ENCODE measurements around the gene COLEC12. TPM values are rescaled to one million over a fixed set of nuclear protein-coding genes. Genes with fewer than 3 reads are reported as not detected.

Gene COLEC12
- 9.1 TPM for total RNA-seq
- long read RNA-seq, full-length matches to known transcripts: 9 of 16 reads
- long read RNA-seq, partial matches to known transcripts: 5 of 16 reads
- long read RNA-seq, other reads (novel, unspliced or antisense): 2 of 16 reads

DNA sequence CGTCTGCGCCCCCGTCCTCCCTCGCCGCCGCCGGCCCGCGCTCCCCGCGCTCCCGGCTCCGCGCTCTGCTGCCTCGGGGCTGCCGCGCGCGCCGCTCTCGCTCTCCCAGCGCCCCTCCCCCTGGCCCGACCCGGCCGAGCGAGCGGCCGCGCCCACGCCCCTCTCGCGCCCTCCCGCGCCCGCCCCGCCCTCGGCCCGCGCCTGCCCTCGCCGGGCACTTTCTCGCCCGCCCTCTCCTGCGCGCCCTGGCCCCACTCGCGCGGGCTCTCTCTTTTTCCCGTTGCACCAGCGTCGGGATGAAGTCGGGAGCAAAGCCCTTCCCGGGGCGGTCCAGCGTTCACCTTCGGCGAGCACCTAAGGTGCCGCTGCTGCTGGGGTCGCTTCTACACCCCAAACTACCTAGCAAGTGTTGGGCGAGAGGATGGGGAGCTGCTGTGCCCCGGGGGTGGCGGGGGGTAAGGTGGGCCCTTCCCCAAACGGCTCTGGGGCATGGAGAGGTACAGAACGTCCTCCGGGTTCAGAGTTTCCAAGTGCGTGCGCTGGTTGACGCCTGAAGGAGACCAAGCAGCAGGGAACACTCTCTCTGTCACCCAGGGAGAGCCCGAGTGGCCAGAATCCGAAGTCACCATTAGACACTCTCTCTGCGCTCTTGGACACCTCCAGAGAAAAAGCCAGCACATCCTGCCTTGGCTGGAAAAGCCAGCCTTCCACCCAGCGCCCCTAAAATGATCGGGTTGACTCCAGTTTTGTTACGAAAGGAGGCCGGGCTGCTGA, at the start of gene COLEC12:
Gene COLEC12 (minus strand): TSS at position 70 of the 774 bp plus-strand sequence. CDS start 187 bp downstream, outside the sequence.
- intact Hi-C loops (cut with DNase I): no loop called here
- ATAC-seq (ENCODE audit: poor library complexity): peak; percentile 64
- peak; percentile 63 for DNase-seq

GRCh38 chr18:549967-550366, 49.5 kb upstream of the COLEC12 start:
- DNase-seq: no peak
- intact Hi-C loops (cut with DNase I): loop anchor here (5.0 kb wide), 1 partner anchor 62 kb away; no protein-coding TSS in a partner anchor
- ATAC-seq (ENCODE audit: poor library complexity): no peak

GRCh38 chr18:543447-544078, 43.1 kb upstream of the COLEC12 start:
- no peak for ATAC-seq (ENCODE audit: poor library complexity)
- DNase-seq: no peak
- intact Hi-C loops (cut with DNase I): no loop called here

GRCh38 chr18:533995-534601, 33.6 kb upstream of the COLEC12 start:
- intact Hi-C loops (cut with DNase I): no loop called here
- ATAC-seq (ENCODE audit: poor library complexity) (no peak), DNase-seq (no peak)

- DNase-seq: no peak
- ATAC-seq (ENCODE audit: poor library complexity): no peak
- intact Hi-C loops (cut with DNase I): no loop called here
These were observed 32.1 kb upstream of the COLEC12 start for GRCh38 chr18:532632-533031.

- no peak for ATAC-seq (ENCODE audit: poor library complexity)
- intact Hi-C loops (cut with DNase I): no loop called here
These were observed 31.5 kb upstream of the COLEC12 start for GRCh38 chr18:532018-532417.

DNA sequence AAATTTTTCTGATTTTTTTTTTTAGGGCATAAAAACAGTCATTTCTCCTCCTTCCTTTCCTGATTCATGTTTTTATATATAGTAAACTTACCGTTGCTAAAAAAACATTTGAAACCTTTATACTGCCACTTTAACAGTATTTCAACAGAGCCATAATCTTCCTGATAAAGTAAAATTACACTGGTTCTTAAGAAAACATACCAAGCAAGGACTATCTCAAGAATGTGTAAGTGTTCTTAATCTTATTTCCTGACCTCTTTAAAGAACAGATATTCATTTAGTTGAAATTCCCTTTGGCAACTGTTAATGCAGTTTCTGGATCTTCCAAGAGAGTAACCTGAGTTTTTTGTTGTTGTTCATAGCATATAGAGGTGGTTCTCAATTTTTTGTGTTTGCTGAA, 26.6 kb upstream of the COLEC12 start:
- ATAC-seq (ENCODE audit: poor library complexity) (no peak), DNase-seq (no peak)
- intact Hi-C loops (cut with DNase I): no loop called here

More at GRCh38 chr18:532018-532417, 31.5 kb upstream of the COLEC12 start:
- no peak for DNase-seq

GRCh38 chr18:526681-527080, 26.2 kb upstream of the COLEC12 start:
- ATAC-seq (ENCODE audit: poor library complexity) (no peak), DNase-seq (no peak)
- intact Hi-C loops (cut with DNase I): no loop called here

DNA sequence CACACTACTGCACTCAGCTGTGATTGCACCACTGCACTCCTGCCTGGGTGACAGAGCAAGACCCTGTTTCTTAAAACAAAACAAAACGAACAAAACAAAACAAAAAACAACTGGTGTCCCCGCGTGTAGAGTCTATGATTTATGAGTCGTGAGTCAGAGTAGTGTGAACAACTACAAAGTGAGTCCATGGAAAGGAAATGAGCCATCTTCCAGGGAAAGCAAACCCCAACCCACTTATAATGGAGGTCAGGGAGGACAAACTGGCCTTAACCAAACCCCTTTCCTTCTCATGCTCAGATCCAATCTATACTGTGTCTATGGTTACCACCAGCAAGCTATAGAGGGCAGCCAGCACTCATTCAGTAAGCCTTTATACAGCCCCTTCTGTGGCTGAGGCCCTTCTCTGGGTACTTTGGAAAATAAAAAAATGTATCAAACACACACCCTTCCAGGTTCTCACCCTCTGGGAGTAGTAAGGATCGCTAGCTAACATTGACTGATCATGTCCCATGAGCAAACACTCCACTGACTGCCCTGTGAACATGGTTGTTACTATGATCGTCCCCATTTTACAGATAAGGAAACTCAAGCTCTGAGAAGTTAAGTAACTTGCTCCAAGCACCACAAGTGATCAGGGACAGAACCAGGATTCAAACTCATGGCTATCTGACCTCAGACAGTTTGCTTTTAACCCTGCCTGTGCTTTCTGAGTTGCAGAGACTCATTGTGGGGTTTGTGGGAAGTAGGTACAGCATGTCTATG, 24.7 kb upstream of the COLEC12 start:
- intact Hi-C loops (cut with DNase I): no loop called here
- DNase-seq: no peak
- no peak for ATAC-seq (ENCODE audit: poor library complexity)

- DNase-seq (no peak), ATAC-seq (ENCODE audit: poor library complexity) (no peak)
- intact Hi-C loops (cut with DNase I): no loop called here
These were observed 24.0 kb upstream of the COLEC12 start for GRCh38 chr18:524466-524865.

- ATAC-seq (ENCODE audit: poor library complexity) (no peak), DNase-seq (no peak)
- intact Hi-C loops (cut with DNase I): no loop called here
These were observed 23.1 kb upstream of the COLEC12 start for GRCh38 chr18:523561-523960.

GRCh38 chr18:519019-519879, 18.7 kb upstream of the COLEC12 start:
- ATAC-seq (ENCODE audit: poor library complexity): peak; percentile 95
- intact Hi-C loops (cut with DNase I): no loop called here
- peak; percentile 78 for DNase-seq

- intact Hi-C loops (cut with DNase I): no loop called here
- ATAC-seq (ENCODE audit: poor library complexity): no peak
- DNase-seq: no peak
These were observed 17.6 kb upstream of the COLEC12 start for GRCh38 chr18:518081-518480.

- DNase-seq (no peak), ATAC-seq (ENCODE audit: poor library complexity) (no peak)
- intact Hi-C loops (cut with DNase I): no loop called here
These were observed 15.3 kb upstream of the COLEC12 start for GRCh38 chr18:515838-516237.

- no peak for DNase-seq
These were observed 14.8 kb upstream of the COLEC12 start for GRCh38 chr18:515156-515815.

DNA sequence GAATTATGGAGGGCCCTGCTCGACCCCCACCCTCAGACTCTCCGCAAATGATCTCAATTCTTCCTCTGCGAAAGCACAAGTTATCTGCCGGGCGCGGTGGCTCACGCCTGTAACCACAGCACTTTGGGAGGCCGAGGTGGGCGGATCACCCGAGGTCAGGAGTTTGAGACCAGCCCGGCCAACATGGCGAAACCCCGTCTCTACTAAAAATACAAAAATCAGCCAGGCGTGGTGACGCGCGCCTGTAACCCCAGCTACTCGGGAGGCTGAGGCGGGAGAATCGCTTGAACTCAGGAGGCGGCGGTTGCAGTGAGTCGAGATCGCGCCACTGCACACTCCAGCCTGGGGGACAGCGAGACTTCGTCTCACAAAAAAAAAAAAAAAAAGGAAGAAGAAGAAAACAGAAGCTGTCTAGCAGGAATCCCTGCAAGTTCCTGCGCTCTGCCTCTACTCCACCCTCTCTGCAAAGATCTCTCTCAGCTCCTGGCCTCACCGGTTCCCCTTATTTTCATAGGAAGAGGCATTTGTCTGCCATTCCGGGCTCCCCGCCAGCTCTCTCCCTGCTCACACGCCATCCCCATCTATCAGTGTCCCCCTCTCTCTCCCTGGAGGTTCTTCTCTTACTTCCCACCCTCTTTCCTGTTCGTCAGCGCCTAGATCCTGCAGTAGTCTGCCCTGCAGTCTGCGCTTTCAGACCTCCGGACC, 13.5 kb upstream of the COLEC12 start:
- intact Hi-C loops (cut with DNase I): no loop called here
- no peak for ATAC-seq (ENCODE audit: poor library complexity)
- DNase-seq: peak; percentile 51

More at GRCh38 chr18:515156-515815, 14.8 kb upstream of the COLEC12 start:
- ATAC-seq (ENCODE audit: poor library complexity): no peak
- intact Hi-C loops (cut with DNase I): no loop called here

DNA sequence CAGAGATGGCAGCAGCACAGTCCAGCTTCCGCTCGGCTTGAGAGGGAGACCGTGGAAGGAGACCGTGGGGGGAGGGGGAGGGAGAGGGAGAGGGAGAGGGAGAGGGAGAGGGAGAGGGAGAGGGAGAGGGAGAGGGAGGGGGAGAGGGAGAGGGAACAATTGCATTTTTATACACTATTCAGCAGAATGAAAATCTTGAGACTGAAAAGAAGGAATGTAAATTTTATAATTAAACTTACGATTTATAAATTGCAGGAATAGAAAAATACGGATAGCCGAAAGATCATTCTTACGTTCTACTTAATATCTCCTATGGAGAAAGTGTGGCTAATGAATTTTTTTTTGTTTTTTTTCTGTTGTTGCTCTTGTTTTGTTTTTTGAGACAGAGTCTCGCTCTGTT, 12.5 kb upstream of the COLEC12 start:
- no peak for ATAC-seq (ENCODE audit: poor library complexity)
- no peak for DNase-seq
- intact Hi-C loops (cut with DNase I): no loop called here

All from Right ventricle myocardium superior (tissue), 1 donor.